ENCODE measurements around the gene TJP2.
"Not testable (repeated sequence)": the region's sequence is repeated elsewhere in the genome, so short reads cannot be mapped to it uniquely, and the experiment has no call there.

The TJP2 gene

DNA sequence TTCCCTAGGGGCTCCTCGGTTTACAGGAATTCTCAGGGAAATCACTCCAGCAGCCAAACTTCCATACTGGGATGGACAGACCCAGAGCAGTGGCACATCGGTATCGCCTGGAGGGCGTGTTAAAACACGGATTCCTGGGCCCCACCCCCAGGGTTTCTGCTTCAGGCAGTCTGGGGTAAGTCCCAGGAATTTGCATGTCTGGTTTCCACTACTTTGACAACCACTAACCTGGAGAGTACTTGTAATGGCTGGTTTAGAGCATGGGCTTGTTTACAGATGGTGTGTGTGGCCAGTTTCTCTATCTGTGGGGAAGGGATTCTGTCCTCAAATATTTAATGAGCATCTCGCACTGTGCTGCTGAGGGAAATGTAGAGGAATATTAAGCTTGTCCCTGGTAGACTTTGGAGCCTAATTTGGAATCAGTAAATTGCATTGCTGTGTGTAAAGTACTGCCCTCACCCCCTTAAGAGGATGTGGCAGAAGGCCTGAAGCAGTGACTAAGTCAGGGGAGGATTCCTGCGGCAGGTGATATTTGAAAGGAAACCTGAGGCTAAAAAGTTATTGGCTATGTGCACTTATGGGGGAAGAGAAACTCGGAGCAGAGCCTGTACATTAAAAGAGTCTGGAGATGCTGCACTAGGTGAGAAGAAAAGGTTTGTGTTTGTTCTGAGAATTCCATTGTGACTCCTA is 18.6 kb upstream of the TJP2 start:
- peaks cover 4% of the 10 kb centered on the region; the same call in 1 of the 2 replicates for H3K9me3 ChIP-seq (ENCODE audit: insufficient read depth, low read length)
- peak overlapping the region; percentile 67 for H3K4me3 ChIP-seq (ENCODE audit: low read length)
- peak overlapping the region; percentile 67 for H3K27ac ChIP-seq (ENCODE audit: low read length)
- peaks cover 40% of the 10 kb centered on the region for H3K4me1 ChIP-seq (ENCODE audit: low read length)
- no peak overlapping the region for H2AFZ ChIP-seq (ENCODE audit: low read depth, low read length)
- no peaks in the 10 kb centered on the region for H4K20me1 ChIP-seq (ENCODE audit: insufficient read depth, low read length)
- peaks cover 5% of the 10 kb centered on the region for H3K36me3 ChIP-seq (replicated peaks; ENCODE audit: low read depth, low read length)
- H3K79me2 ChIP-seq (ENCODE audit: low read length) = no peaks in the 10 kb centered on the region
- no peaks in the 10 kb centered on the region for H3K27me3 ChIP-seq (ENCODE audit: low read depth, low read length)
- peak overlapping the region; percentile 59 for H3K4me2 ChIP-seq (ENCODE audit: low read length)
- peak overlapping the region; percentile 32; the same call in 1 of the 2 replicates for H3K9ac ChIP-seq (ENCODE audit: low read length)
- TF ChIP-seq, protein P1, sequence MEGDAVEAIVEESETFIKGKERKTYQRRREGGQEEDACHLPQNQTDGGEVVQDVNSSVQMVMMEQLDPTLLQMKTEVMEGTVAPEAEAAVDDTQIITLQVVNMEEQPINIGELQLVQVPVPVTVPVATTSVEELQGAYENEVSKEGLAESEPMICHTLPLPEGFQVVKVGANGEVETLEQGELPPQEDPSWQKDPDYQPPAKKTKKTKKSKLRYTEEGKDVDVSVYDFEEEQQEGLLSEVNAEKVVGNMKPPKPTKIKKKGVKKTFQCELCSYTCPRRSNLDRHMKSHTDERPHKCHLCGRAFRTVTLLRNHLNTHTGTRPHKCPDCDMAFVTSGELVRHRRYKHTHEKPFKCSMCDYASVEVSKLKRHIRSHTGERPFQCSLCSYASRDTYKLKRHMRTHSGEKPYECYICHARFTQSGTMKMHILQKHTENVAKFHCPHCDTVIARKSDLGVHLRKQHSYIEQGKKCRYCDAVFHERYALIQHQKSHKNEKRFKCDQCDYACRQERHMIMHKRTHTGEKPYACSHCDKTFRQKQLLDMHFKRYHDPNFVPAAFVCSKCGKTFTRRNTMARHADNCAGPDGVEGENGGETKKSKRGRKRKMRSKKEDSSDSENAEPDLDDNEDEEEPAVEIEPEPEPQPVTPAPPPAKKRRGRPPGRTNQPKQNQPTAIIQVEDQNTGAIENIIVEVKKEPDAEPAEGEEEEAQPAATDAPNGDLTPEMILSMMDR (IDR thresholded peaks at IDR 0.05; ENCODE audit: low read depth, low read length) = no peak
- no peak for TF ChIP-seq EZH2phosphoT487 (IDR thresholded peaks at IDR 0.05; ENCODE audit: low read depth)

DNA sequence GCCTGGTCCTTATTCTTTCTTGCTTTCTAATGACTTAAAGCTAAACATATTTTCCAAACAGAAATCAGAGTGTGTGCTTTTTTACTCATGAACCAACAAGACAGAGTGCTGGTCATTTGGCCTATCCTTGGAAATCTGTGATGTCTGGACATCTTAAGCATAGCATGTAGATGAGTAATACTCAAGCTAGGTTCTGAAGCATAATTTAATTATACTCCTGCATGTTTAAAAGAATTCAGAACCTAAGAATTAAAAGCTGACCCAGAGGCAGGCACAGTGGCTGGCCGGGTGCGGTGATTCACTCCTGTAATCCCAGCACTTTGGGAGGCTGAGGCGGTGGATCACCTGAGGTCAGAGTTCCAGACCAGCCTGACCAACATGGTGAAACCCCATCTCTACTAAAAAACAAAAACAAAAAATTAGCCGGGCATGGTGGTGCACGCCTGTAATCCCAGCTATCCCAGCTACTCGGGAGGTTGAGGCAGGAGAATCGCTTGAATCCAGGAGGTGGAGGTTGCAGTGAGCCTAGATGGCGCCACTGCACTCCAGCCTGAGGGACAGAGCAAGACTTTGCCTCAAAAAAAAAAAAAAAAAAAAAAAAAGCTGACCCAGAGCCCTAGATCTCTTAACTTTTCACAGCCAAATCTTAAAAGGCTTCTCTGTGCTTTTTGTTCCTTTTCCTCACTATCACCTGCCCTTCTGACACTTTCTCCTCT is 16.2 kb upstream of the TJP2 start:
- Histone ChIP-seq H3K9me3 (ENCODE audit: insufficient read depth, low read length) (peaks cover 4% of the 10 kb centered on the region; the same call in 1 of the 2 replicates), H3K27ac (ENCODE audit: low read length) (no peak overlapping the region), H3K36me3 (replicated peaks; ENCODE audit: low read depth, low read length) (peaks cover 8% of the 10 kb centered on the region), H3K4me1 (ENCODE audit: low read length) (peaks cover 36% of the 10 kb centered on the region), H4K20me1 (ENCODE audit: insufficient read depth, low read length) (no peaks in the 10 kb centered on the region), H3K4me3 (ENCODE audit: low read length) (no peak overlapping the region), H3K79me2 (ENCODE audit: low read length) (no peaks in the 10 kb centered on the region), H3K27me3 (ENCODE audit: low read depth, low read length) (no peaks in the 10 kb centered on the region), H3K4me2 (ENCODE audit: low read length) (no peak overlapping the region), H2AFZ (ENCODE audit: low read depth, low read length) (no peak overlapping the region), H3K9ac (ENCODE audit: low read length) (no peak overlapping the region)
- TF ChIP-seq EZH2phosphoT487 (IDR thresholded peaks at IDR 0.05; ENCODE audit: low read depth) = no peak
- TF ChIP-seq, protein P1 (IDR thresholded peaks at IDR 0.05; ENCODE audit: low read depth, low read length) = peak; percentile 21; the same call in 1 of the 2 replicates

DNA sequence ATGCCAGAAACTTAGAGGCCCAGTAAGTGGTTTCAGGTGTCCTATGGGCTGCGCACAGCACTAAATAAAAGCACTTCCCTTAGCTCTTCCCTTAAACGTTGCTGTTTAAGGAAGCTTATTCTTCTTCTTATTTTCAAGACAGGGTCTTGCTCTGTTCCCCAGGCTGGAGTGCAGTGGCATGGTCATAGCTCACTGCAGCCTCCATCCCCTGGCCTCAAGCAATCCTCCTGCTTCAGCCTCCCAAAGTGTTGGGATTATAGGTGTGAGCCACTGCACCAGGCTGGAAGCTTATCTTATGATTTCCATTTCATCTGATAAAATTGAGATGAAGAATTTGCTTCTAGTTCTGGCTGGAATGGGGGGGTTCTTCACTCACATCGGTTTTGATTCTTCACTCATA is 15.6 kb upstream of the TJP2 start:
- no peaks in the 10 kb centered on the region for H3K79me2 ChIP-seq (ENCODE audit: low read length)
- TF ChIP-seq EZH2phosphoT487 (IDR thresholded peaks at IDR 0.05; ENCODE audit: low read depth) = no peak
- TF ChIP-seq, protein P1 (IDR thresholded peaks at IDR 0.05; ENCODE audit: low read depth, low read length) = no peak

GRCh38 chr9:69164573-69164972 is 9.5 kb upstream of the TJP2 start:
- not testable (repeated sequence) for H3K36me3 ChIP-seq (replicated peaks; ENCODE audit: low read depth, low read length); H3K27ac ChIP-seq (ENCODE audit: low read length); H3K9me3 ChIP-seq (ENCODE audit: insufficient read depth, low read length); H3K4me3 ChIP-seq (ENCODE audit: low read length); H3K27me3 ChIP-seq (ENCODE audit: low read depth, low read length); H2AFZ ChIP-seq (ENCODE audit: low read depth, low read length); H4K20me1 ChIP-seq (ENCODE audit: insufficient read depth, low read length); H3K79me2 ChIP-seq (ENCODE audit: low read length); H3K9ac ChIP-seq (ENCODE audit: low read length); H3K4me2 ChIP-seq (ENCODE audit: low read length)
- peaks cover 13% of the 10 kb centered on the region for H3K4me1 ChIP-seq (ENCODE audit: low read length)

More for the DNA sequence above, 15.6 kb upstream of the TJP2 start:
- Histone ChIP-seq H2AFZ (ENCODE audit: low read depth, low read length) (no peak overlapping the region), H3K4me3 (ENCODE audit: low read length) (no peak overlapping the region), H3K4me1 (ENCODE audit: low read length) (peaks cover 36% of the 10 kb centered on the region), H3K36me3 (replicated peaks; ENCODE audit: low read depth, low read length) (peaks cover 8% of the 10 kb centered on the region), H3K27me3 (ENCODE audit: low read depth, low read length) (no peaks in the 10 kb centered on the region), H3K27ac (ENCODE audit: low read length) (no peak overlapping the region), H3K9me3 (ENCODE audit: insufficient read depth, low read length) (peaks cover 4% of the 10 kb centered on the region; the same call in 1 of the 2 replicates), H3K4me2 (ENCODE audit: low read length) (no peak overlapping the region), H3K9ac (ENCODE audit: low read length) (no peak overlapping the region), H4K20me1 (ENCODE audit: insufficient read depth, low read length) (no peaks in the 10 kb centered on the region)
